Lower leg skin (tissue), 3 donors: Measurements from ENCODE around the gene HSD11B2.

Experiments
- CTCF ChIP-seq, 3 donors: fragments of 450-650 bp; IDR thresholded peaks; one replicate each; pipeline ENCODE4 v1.5.1; 2016; ENCODE audit warnings: antibody characterized with exemption in 3 of 3, mild to moderate bottlenecking in 3 of 3, moderate library complexity in 2 of 3
- POLR2A ChIP-seq, 2 donors: fragments of 450-650 bp; IDR thresholded peaks; one replicate each; pipeline ENCODE4 v1.6.1; 2016 to 2017; ENCODE audit warnings: antibody characterized with exemption in 2 of 2, mild to moderate bottlenecking in 1 of 2, moderate library complexity in 1 of 2

GRCh38 chr16:67399218-67399733 is 31.6 kb upstream of the HSD11B2 start:
- no peak for TF ChIP-seq CTCF (IDR thresholded peaks at IDR 0.05)
- TF ChIP-seq POLR2A (IDR thresholded peaks at IDR 0.05): no peak
